Gastroesophageal sphincter (tissue), 4 donors: ENCODE measurements around the gene CELA2B. TPM values are rescaled to one million over a fixed set of nuclear protein-coding genes. Genes with fewer than 3 reads are reported as not detected.

Source experiments
- ATAC-seq: fragments of 150-250 bp; one replicate; pipeline ENCODE4 v1.9.1; 2016; ENCODE audit warnings: mild to moderate bottlenecking, moderate library complexity
- H3K27ac ChIP-seq, 4 donors: fragments of 200-600 bp; sonication (generic) in 3 of 4; 1 replicate in 3 of 4; 2 replicates in 1 of 4; pipeline ENCODE4 v1.5.1; 2016 to 2019
- H3K27me3 ChIP-seq: fragments of 200-600 bp; sonication (generic); one replicate; pipeline ENCODE4 v1.5.1; 2019
- H3K36me3 ChIP-seq, 2 donors: fragments of 200-600 bp; sonication (generic); one replicate each; pipeline ENCODE4 v1.5.1; 2019; ENCODE audit warnings: control low read depth in 1 of 2
- H3K4me1 ChIP-seq, 3 donors: fragments of 200-600 bp; sonication (generic); 1 replicate in 2 of 3; 2 replicates in 1 of 3; pipeline ENCODE4 v1.5.1; 2016 to 2019; ENCODE audit warnings: control low read depth in 2 of 3
- H3K4me3 ChIP-seq, 2 donors: fragments of 200-600 bp; sonication (generic); one replicate each; pipeline ENCODE4 v1.5.1; 2019; ENCODE audit warnings: mild to moderate bottlenecking in 1 of 2, moderate library complexity in 1 of 2
- H3K9me3 ChIP-seq, 3 donors: fragments of 200-600 bp; sonication (generic); one replicate each; pipeline ENCODE4 v1.5.1; 2017 to 2019; ENCODE audit warnings: control low read depth in 2 of 3
- EP300 ChIP-seq: sonication (generic); formaldehyde crosslinking; IDR thresholded peaks from one replicate; pipeline ENCODE4 v1.6.1; 2017; ENCODE audit warnings: antibody characterized with exemption, mild to moderate bottlenecking
- POLR2A ChIP-seq, 2 donors: fragments of 450-650 bp; IDR thresholded peaks; one replicate each; pipeline ENCODE4 v1.6.1; 2017; ENCODE audit warnings: antibody characterized with exemption in 2 of 2, mild to moderate bottlenecking in 2 of 2, moderate library complexity in 1 of 2
- POLR2AphosphoS5 ChIP-seq: sonication (generic); formaldehyde crosslinking; IDR thresholded peaks from one replicate; pipeline ENCODE4 v1.6.1; 2017; ENCODE audit warnings: antibody characterized with exemption
- WGBS, 2 donors: methylation state at CpG; one replicate each; pipeline ENCODE4 v1.1.5; 2018; ENCODE audit warnings: low coverage in 1 of 2; 5-methylcytosine and 5-hydroxymethylcytosine counted together
- total RNA-seq, 4 donors: library from RNA; depleted of rRNA; stranded (reverse); fragments of >200 nt; gene quantifications; one replicate each; pipeline ENCODE4 v1.1.0, GENCODE V29; 2016
- TF ChIP-seq, protein P1 (sequence below), 4 experiments: fragments of 200-600 bp in 2 of 4; fragments of 450-650 bp in 2 of 4; sonication (generic) in 1 of 4; IDR thresholded peaks; one replicate each; pipeline ENCODE4 v1.5.1; 2017 to 2019; ENCODE audit warnings: antibody characterized with exemption in 4 of 4, mild to moderate bottlenecking in 2 of 4, moderate library complexity in 2 of 4

CELA2B gene
- total RNA-seq, 4 donors from 2014 or later, result not detected

DNA sequence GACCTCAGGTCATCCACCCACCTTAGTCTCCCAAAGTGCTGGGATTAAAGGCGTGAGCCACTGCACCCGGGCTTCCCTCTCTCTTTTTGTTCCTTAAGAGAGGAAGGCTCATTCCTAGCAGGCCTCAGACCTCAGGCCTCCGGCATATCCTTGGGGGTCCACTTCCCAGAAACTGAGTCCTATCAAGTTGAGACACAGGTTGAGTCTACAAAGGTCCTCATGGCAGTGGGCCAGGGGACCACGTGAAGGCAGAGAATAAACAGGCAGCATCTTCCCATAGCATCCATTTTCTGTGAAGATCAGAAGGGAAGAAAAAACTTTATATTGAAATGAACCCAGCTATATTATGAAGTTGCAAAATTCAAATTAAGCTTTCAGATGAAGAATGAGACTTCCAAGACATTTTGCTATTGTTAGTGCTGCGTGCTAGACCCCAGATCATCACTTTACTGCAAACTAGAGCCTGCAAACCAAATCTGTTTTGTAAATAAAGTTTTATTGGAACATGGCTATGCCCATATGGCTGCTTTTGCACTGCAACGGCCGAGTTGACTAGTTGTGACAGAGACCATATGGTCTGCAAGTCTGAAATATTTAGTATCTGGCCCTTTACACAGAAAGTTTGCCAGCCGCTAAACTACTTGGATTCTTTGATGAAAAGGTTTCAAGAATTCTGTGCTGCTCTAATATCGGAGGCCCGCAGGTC lies 22.9 kb upstream of the CELA2B start:
- ATAC-seq, result no peak
- no peaks in the 10 kb centered on the region for H3K9me3 ChIP-seq
- peaks cover 0 to 8% (median 0%) of the 10 kb centered on the region in 3 donors for H3K4me1 ChIP-seq
- H3K36me3 ChIP-seq, result no peaks in the 10 kb centered on the region
- H3K27ac ChIP-seq, result peak overlapping the region in 2 of 4 donors; percentile 51 to 60
- no peak overlapping the region for H3K4me3 ChIP-seq
- WGBS, 2 donors, result 31 to 41% methylated on average over 7 to 8 of the region's 10 CpGs
- TF ChIP-seq POLR2AphosphoS5 (no peak), POLR2A (IDR thresholded peaks at IDR 0.05) (no peak), EP300 (no peak)
- TF ChIP-seq, protein P1, sequence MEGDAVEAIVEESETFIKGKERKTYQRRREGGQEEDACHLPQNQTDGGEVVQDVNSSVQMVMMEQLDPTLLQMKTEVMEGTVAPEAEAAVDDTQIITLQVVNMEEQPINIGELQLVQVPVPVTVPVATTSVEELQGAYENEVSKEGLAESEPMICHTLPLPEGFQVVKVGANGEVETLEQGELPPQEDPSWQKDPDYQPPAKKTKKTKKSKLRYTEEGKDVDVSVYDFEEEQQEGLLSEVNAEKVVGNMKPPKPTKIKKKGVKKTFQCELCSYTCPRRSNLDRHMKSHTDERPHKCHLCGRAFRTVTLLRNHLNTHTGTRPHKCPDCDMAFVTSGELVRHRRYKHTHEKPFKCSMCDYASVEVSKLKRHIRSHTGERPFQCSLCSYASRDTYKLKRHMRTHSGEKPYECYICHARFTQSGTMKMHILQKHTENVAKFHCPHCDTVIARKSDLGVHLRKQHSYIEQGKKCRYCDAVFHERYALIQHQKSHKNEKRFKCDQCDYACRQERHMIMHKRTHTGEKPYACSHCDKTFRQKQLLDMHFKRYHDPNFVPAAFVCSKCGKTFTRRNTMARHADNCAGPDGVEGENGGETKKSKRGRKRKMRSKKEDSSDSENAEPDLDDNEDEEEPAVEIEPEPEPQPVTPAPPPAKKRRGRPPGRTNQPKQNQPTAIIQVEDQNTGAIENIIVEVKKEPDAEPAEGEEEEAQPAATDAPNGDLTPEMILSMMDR (IDR thresholded peaks at IDR 0.05), result no peak
- no peaks in the 10 kb centered on the region for H3K27me3 ChIP-seq

DNA sequence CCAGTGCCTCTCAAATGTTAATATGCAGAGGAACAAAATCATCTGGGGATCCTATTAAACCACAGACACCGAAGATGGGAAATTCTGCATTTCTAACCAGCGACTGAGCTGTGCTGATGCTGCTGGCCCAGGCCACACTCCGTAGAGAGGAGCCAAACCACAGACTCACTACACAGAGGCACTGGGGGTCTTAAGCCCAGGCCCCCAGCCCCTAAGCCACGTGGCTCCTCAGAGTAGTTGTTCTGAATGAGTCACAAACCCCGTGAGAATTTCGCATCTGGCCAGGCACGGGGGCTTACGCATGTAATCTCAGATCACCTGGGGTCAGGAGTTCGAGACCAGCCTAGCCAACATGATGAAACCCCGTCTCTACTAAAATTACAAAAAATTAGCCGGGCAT lies 22.2 kb upstream of the CELA2B start:
- Histone ChIP-seq H3K4me1 (peaks cover 0 to 8% (median 0%) of the 10 kb centered on the region in 3 donors), H3K4me3 (no peak overlapping the region), H3K36me3 (no peaks in the 10 kb centered on the region), H3K9me3 (no peaks in the 10 kb centered on the region), H3K27ac (peak overlapping the region in 3 of 4 donors; percentile 1 to 60 (median 51)), H3K27me3 (no peaks in the 10 kb centered on the region)
- no peak for ATAC-seq
- TF ChIP-seq, protein P1 (IDR thresholded peaks at IDR 0.05), result no peak
- TF ChIP-seq EP300 (no peak), POLR2A (IDR thresholded peaks at IDR 0.05) (no peak), POLR2AphosphoS5 (no peak)
- 75% methylated on average over 2 of the region's 11 CpGs; no CpG with 5 or more reads in 1 of the 2 donors for WGBS, 2 donors

DNA sequence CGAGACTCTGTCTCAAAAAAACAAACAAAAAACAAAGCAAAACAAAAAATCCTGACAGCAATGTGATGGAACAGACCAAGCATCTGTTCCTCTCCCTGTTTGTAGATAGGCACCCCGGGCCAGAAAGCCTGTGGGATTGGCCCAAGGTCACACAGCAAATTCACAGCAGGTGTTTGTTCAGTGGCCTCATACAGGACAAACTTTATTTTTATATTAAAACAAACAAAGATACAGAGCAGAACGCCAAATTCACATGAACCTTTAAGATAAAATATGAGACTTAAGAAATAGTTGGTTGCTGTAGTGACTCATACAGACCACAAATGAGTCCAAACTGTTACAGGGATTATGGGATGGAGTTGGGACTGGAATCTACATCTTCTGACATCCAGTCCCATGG lies 21.6 kb upstream of the CELA2B start:
- no peak for TF ChIP-seq POLR2A (IDR thresholded peaks at IDR 0.05)
- no peak for TF ChIP-seq EP300
- TF ChIP-seq, protein P1 (IDR thresholded peaks at IDR 0.05), result no peak
- no peak for TF ChIP-seq POLR2AphosphoS5

DNA sequence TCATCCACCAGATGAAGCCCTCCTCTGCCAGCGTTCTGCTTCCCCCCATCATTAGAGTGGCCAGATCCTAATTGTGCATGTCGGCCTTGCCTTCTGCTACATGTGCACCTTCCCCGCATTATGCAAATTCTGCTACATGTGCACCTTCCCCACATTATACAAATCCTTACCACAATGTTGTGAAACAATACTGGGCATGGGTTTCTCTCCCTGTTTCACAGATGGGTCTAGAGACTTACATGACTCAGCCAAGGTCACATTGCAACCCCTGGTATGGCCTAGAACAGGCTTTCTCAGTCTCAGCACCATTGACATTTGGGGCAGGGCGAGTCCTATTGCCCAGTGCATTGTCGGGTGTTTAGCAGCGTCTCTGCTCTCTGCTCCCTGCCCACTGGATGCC lies 20.4 kb upstream of the CELA2B start:
- WGBS, 2 donors, result 93% methylated on average over 2 of the region's 6 CpGs; no CpG with 5 or more reads in 1 of the 2 donors

More for the DNA sequence above, 21.6 kb upstream of the CELA2B start:
- H3K27me3 ChIP-seq, result no peaks in the 10 kb centered on the region
- WGBS, 2 donors, result 36 to 61% methylated on average over 2 to 3 of the region's 3 CpGs
- no peak overlapping the region for H3K4me3 ChIP-seq
- no peak for ATAC-seq
- peak overlapping the region in 3 of 4 donors; percentile 1 to 60 (median 51) for H3K27ac ChIP-seq
- H3K9me3 ChIP-seq, result no peaks in the 10 kb centered on the region
- H3K4me1 ChIP-seq, result peaks cover 0 to 8% (median 0%) of the 10 kb centered on the region in 3 donors
- H3K36me3 ChIP-seq, result no peaks in the 10 kb centered on the region

More for the DNA sequence above, 20.4 kb upstream of the CELA2B start:
- Histone ChIP-seq H3K36me3 (no peaks in the 10 kb centered on the region), H3K27me3 (no peaks in the 10 kb centered on the region), H3K9me3 (no peaks in the 10 kb centered on the region), H3K27ac (no peak overlapping the region), H3K4me3 (no peak overlapping the region), H3K4me1 (peaks cover 0 to 19% (median 0%) of the 10 kb centered on the region in 3 donors)
- ATAC-seq, result no peak
- TF ChIP-seq, protein P1 (IDR thresholded peaks at IDR 0.05), result no peak
- TF ChIP-seq EP300, result no peak
- no peak for TF ChIP-seq POLR2AphosphoS5
- TF ChIP-seq POLR2A (IDR thresholded peaks at IDR 0.05), result no peak
